Inferior parietal cortex (tissue), 1 donor: ENCODE results near the gene ZFP36L1.

Source experiments
- DNase-seq: peaks from one replicate; pipeline ENCODE4 v3.0.0-alpha.2; 2016; ENCODE audit errors: extremely low spot score

ZFP36L1 gene

GRCh38 chr14:68816183-68816942, 23.5 kb upstream of the ZFP36L1 start:
- peak; percentile 91 for DNase-seq

GRCh38 chr14:68815298-68816182, 22.7 kb upstream of the ZFP36L1 start:
- no peak for DNase-seq

GRCh38 chr14:68814539-68815297, 21.9 kb upstream of the ZFP36L1 start:
- DNase-seq = peak; percentile 20

GRCh38 chr14:68814238-68814538, 21.3 kb upstream of the ZFP36L1 start:
- DNase-seq = no peak

GRCh38 chr14:68813318-68813838, 20.5 kb upstream of the ZFP36L1 start:
- no peak for DNase-seq

- DNase-seq = no peak
Observed at GRCh38 chr14:68811171-68811570, 18.3 kb upstream of the ZFP36L1 start.

- DNase-seq = no peak
Observed at GRCh38 chr14:68810173-68811153, 17.6 kb upstream of the ZFP36L1 start.

GRCh38 chr14:68809524-68809923, 16.7 kb upstream of the ZFP36L1 start:
- DNase-seq = no peak

GRCh38 chr14:68808696-68809480, 16.0 kb upstream of the ZFP36L1 start:
- no peak for DNase-seq

- DNase-seq = no peak
Observed at GRCh38 chr14:68807987-68808386, 15.1 kb upstream of the ZFP36L1 start.

- no peak for DNase-seq
Observed at GRCh38 chr14:68807148-68807600, 14.3 kb upstream of the ZFP36L1 start.

- DNase-seq = no peak
Observed at GRCh38 chr14:68806526-68807147, 13.8 kb upstream of the ZFP36L1 start.

- no peak for DNase-seq
Observed at GRCh38 chr14:68805414-68805813, 12.5 kb upstream of the ZFP36L1 start.

- no peak for DNase-seq
Observed at GRCh38 chr14:68801631-68802030, 8.8 kb upstream of the ZFP36L1 start.

GRCh38 chr14:68800953-68801352, 8.1 kb upstream of the ZFP36L1 start:
- DNase-seq = no peak

- DNase-seq = no peak
Observed at GRCh38 chr14:68800390-68800789, 7.5 kb upstream of the ZFP36L1 start.

GRCh38 chr14:68798621-68799020, 5.8 kb upstream of the ZFP36L1 start:
- no peak for DNase-seq

- DNase-seq = no peak
Observed at GRCh38 chr14:68797121-68797670, 4.3 kb upstream of the ZFP36L1 start.

- DNase-seq = no peak
Observed at GRCh38 chr14:68796418-68797101, 3.7 kb upstream of the ZFP36L1 start.
